H1 (cell line): ENCODE measurements around the gene FGF2. TPM values are rescaled to one million over a fixed set of nuclear protein-coding genes. Genes with fewer than 3 reads are reported as not detected.

Experiments
- CTCF ChIA-PET: fragments of 300-600 bp; sonication (Branson Sonifier 250); formaldehyde crosslinking; loops from one replicate; lab custom pipeline; 2021; ENCODE audit not compliant: partially characterized antibody; lab: Charles Lee
- POLR2A ChIA-PET: fragments of 300-600 bp; sonication (Branson Sonifier 250); formaldehyde crosslinking; loops from one replicate; lab custom pipeline; 2021; ENCODE audit warnings: inconsistent platforms; ENCODE audit not compliant: partially characterized antibody; lab: Charles Lee
- DNase-seq, 2 experiments: peaks; one replicate each; pipeline versions ENCODE4 v3.0.0 to v3.0.0-alpha.2; 2010 to 2022; ENCODE audit warnings: low spot score in 2 of 2, low read depth in 1 of 2, mixed read lengths in 1 of 2
- FAIRE-seq: peaks from 2 replicates; lab custom pipeline; 2011; peaks lifted over from hg19 to GRCh38; lab: Jason Lieb, UNC
- H2AFZ ChIP-seq: 2 replicates; pipeline ENCODE4 v1.8.1; 2012; ENCODE audit warnings: low read length, inconsistent platforms
- H2AK5ac ChIP-seq: 2 replicates; pipeline ENCODE4 v1.6.1; 2013; ENCODE audit warnings: low read depth, low read length
- H2BK120ac ChIP-seq: replicated peaks from 2 replicates; pipeline ENCODE3; 2013; ENCODE audit warnings: low read depth, low read length, inconsistent platforms
- H2BK12ac ChIP-seq: 2 replicates; pipeline ENCODE4 v1.6.1; 2013; ENCODE audit warnings: low read depth, low read length
- H2BK15ac ChIP-seq: 2 replicates; pipeline ENCODE4 v1.6.1; 2013; ENCODE audit warnings: low read length
- H2BK20ac ChIP-seq: 2 replicates; pipeline ENCODE4 v1.6.1; 2013; ENCODE audit warnings: low read length
- H2BK5ac ChIP-seq: 2 replicates; pipeline ENCODE4 v1.6.1; 2013; ENCODE audit warnings: low read depth, low read length
- H3K14ac ChIP-seq: 2 replicates; pipeline ENCODE4 v1.6.1; 2013; ENCODE audit warnings: inconsistent platforms; ENCODE audit not compliant: insufficient read length
- H3K18ac ChIP-seq: 2 replicates; pipeline ENCODE4 v1.6.1; 2013; ENCODE audit warnings: low read length; ENCODE audit errors: extremely low read depth
- H3K23ac ChIP-seq: 2 replicates; pipeline ENCODE4 v1.6.1; 2013; ENCODE audit warnings: inconsistent platforms; ENCODE audit not compliant: insufficient read length
- H3K23me2 ChIP-seq: 2 replicates; pipeline ENCODE4 v1.6.1; 2013; ENCODE audit warnings: low read depth, low read length
- H3K27ac ChIP-seq: 2 replicates; pipeline ENCODE4 v1.6.1; 2011; ENCODE audit warnings: low read depth, low read length, inconsistent platforms
- H3K27me3 ChIP-seq, 4 experiments: replicated peaks in 1 of 4; 1 replicate in 1 of 4; 2 replicates in 3 of 4; pipeline versions ENCODE4 v1.6.1 to v1.8.1; 2011 to 2013; ENCODE audit warnings: low read length in 3 of 4, mild to moderate bottlenecking in 3 of 4, inconsistent platforms in 2 of 4, mixed read lengths in 2 of 4, moderate library complexity in 1 of 4; ENCODE audit not compliant: control insufficient read depth in 3 of 4, insufficient read depth in 3 of 4; ENCODE audit errors: extremely low read depth in 1 of 4
- H3K36me3 ChIP-seq, 4 experiments: 2 replicates each; pipeline versions ENCODE4 v1.6.1 to v1.8.1; 2011 to 2013; ENCODE audit warnings: mild to moderate bottlenecking in 4 of 4, low read length in 3 of 4, moderate library complexity in 2 of 4, control low read depth in 1 of 4, inconsistent platforms in 1 of 4; ENCODE audit not compliant: insufficient read depth in 4 of 4, control insufficient read depth in 2 of 4
- H3K4ac ChIP-seq: replicated peaks from 2 replicates; pipeline ENCODE3; 2013; ENCODE audit warnings: low read length, low read depth, mixed read lengths, inconsistent platforms; ENCODE audit not compliant: insufficient read length
- H3K4me1 ChIP-seq, 4 experiments: replicated peaks in 1 of 4; 1 replicate in 1 of 4; 2 replicates in 3 of 4; pipeline versions ENCODE4 v1.6.1 to v1.8.1; 2011 to 2013; ENCODE audit warnings: low read length in 3 of 4, inconsistent platforms in 2 of 4, mixed read lengths in 1 of 4; ENCODE audit not compliant: insufficient read depth in 4 of 4, control insufficient read depth in 3 of 4
- H3K4me2 ChIP-seq, 2 experiments: 2 replicates each; pipeline versions ENCODE4 v1.6.1 to v1.8.1; 2011 to 2013; ENCODE audit warnings: low read depth in 2 of 2, low read length in 2 of 2, control low read depth in 1 of 2, inconsistent platforms in 1 of 2, mild to moderate bottlenecking in 1 of 2; ENCODE audit not compliant: insufficient read depth in 1 of 2
- H3K4me3 ChIP-seq, 4 experiments: fragments of 200-600, 300-600 bp in 1 of 4; sonication (generic), shearing (Covaris generic), sonication (Bioruptor Twin) in 1 of 4; 2 replicates each; pipeline versions ENCODE4 v1.5.1 to v1.8.1; 2011 to 2016; ENCODE audit warnings: low read length in 4 of 4, low read depth in 3 of 4, control low read depth in 2 of 4, inconsistent platforms in 2 of 4, mild to moderate bottlenecking in 2 of 4, mixed read lengths in 1 of 4, moderate library complexity in 1 of 4; ENCODE audit not compliant: insufficient read depth in 2 of 4; ENCODE audit errors: extremely low read depth in 1 of 4
- H3K56ac ChIP-seq: replicated peaks from 2 replicates; pipeline ENCODE3; 2013; ENCODE audit warnings: low read depth, mild to moderate bottlenecking, mixed read lengths, low read length, inconsistent platforms; ENCODE audit not compliant: insufficient read length
- H3K79me1 ChIP-seq: 2 replicates; pipeline ENCODE4 v1.6.1; 2013; ENCODE audit warnings: low read depth, low read length, control low read depth
- H3K79me2 ChIP-seq, 2 experiments: 2 replicates each; pipeline versions ENCODE4 v1.6.1 to v1.8.1; 2012 to 2013; ENCODE audit warnings: low read length in 2 of 2, mild to moderate bottlenecking in 2 of 2, inconsistent platforms in 1 of 2; ENCODE audit not compliant: insufficient read depth in 2 of 2, control insufficient read depth in 1 of 2
- H3K9ac ChIP-seq, 4 experiments: replicated peaks in 1 of 4; 1 replicate in 1 of 4; 2 replicates in 3 of 4; pipeline versions ENCODE4 v1.6.1 to v1.8.1; 2011 to 2013; ENCODE audit warnings: low read depth in 3 of 4, low read length in 3 of 4, control low read depth in 2 of 4, mild to moderate bottlenecking in 2 of 4, moderate library complexity in 2 of 4, inconsistent platforms in 1 of 4; ENCODE audit errors: extremely low read depth in 1 of 4
- H3K9me3 ChIP-seq, 2 experiments: 2 replicates each; pipeline versions ENCODE4 v1.6.1 to v1.8.1; 2012 to 2013; ENCODE audit warnings: mild to moderate bottlenecking in 2 of 2, moderate library complexity in 2 of 2, control low read depth in 1 of 2, inconsistent platforms in 1 of 2, low read depth in 1 of 2, low read length in 1 of 2, mixed read lengths in 1 of 2; ENCODE audit not compliant: insufficient read depth in 2 of 2
- H4K20me1 ChIP-seq, 2 experiments: replicated peaks in 1 of 2; 2 replicates each; pipeline versions ENCODE3 to v1.8.1; 2011 to 2013; ENCODE audit warnings: inconsistent platforms in 2 of 2, low read length in 2 of 2, mild to moderate bottlenecking in 1 of 2; ENCODE audit not compliant: insufficient read depth in 2 of 2, control insufficient read depth in 1 of 2
- H4K5ac ChIP-seq: 2 replicates; pipeline ENCODE4 v1.6.1; 2013; ENCODE audit warnings: low read length, low read depth, mixed read lengths, inconsistent platforms; ENCODE audit not compliant: insufficient read length
- H4K8ac ChIP-seq: 2 replicates; pipeline ENCODE4 v1.8.0; 2013; ENCODE audit warnings: mild to moderate bottlenecking, moderate library complexity, low read length, inconsistent platforms; ENCODE audit not compliant: insufficient read depth; ENCODE audit errors: extremely low read depth
- H4K91ac ChIP-seq: replicated peaks from 2 replicates; pipeline ENCODE3; 2013; ENCODE audit warnings: low read length, mixed read lengths, inconsistent platforms; ENCODE audit not compliant: insufficient read length
- CHD1 ChIP-seq: IDR thresholded peaks from 2 replicates; pipeline ENCODE4 v1.6.1; 2012; ENCODE audit warnings: low read depth, low read length, improper control_type of control experiment
- HDAC6 ChIP-seq: IDR thresholded peaks from one replicate; pipeline ENCODE4 v1.7.1; 2012; ENCODE audit warnings: low read depth, mild to moderate bottlenecking, inconsistent platforms, low read length, moderate library complexity
- POLR2A ChIP-seq, 2 experiments: IDR thresholded peaks; 1 replicate in 1 of 2; 2 replicates in 1 of 2; pipeline ENCODE4 v1.6.1; 2011; ENCODE audit warnings: low read depth in 2 of 2, low read length in 2 of 2, mild to moderate bottlenecking in 2 of 2; ENCODE audit errors: control extremely low read depth in 1 of 2
- TEAD4 ChIP-seq: IDR thresholded peaks from 2 replicates; pipeline ENCODE4 v1.6.1; 2012; ENCODE audit warnings: low read depth, low read length, inconsistent platforms, mixed read lengths
- WGBS, 2 experiments: shearing (Covaris generic) in 1 of 2; methylation state at CpG; one replicate each; pipeline versions ENCODE4 v1.1.6 to v1.1.7; 2013 to 2015; ENCODE audit warnings: low lambda C conversion rate in 2 of 2, mixed read lengths in 2 of 2, inconsistent platforms in 1 of 2, low coverage in 1 of 2, missing lambda C conversion rate in 1 of 2; ENCODE audit not compliant: insufficient replicate concordance in 2 of 2, insufficient coverage in 1 of 2, insufficient read length in 1 of 2; ENCODE audit errors: extremely low coverage in 1 of 2, missing lambda C conversion rate in 1 of 2; 5-methylcytosine and 5-hydroxymethylcytosine counted together
- polyA plus RNA-seq, 7 experiments: library from polyadenylated mRNA; depleted of rRNA in 3 of 7; stranded (reverse) in 5 of 7; unstranded in 2 of 7; fragments of >200 nt in 5 of 7; fragments of 200-250 nt in 2 of 7; gene quantifications; 1 replicate in 5 of 7; 2 replicates in 1 of 7; 4 replicates in 1 of 7; pipeline versions ENCODE4 v1.2.1 to v1.2.3, GENCODE V29; 2011 to 2013; ENCODE audit warnings: missing spikeins in 2 of 7, mixed read lengths in 2 of 7
- total RNA-seq: library from RNA; stranded (reverse); fragmentation: NEBNext Ultra II Directional; extraction: Animal tissue kit (Norgen Biotek cat#: 25700); gene quantifications from 2 replicates; pipeline ENCODE4 v1.2.1, GENCODE V29; 2021

The FGF2 gene
- total and polyA plus RNA-seq, 2 of the 8 experiments (the other 6 are each of a cell fraction or from before 2014, with no cell fraction given) = 23.4 to 145 TPM

DNA sequence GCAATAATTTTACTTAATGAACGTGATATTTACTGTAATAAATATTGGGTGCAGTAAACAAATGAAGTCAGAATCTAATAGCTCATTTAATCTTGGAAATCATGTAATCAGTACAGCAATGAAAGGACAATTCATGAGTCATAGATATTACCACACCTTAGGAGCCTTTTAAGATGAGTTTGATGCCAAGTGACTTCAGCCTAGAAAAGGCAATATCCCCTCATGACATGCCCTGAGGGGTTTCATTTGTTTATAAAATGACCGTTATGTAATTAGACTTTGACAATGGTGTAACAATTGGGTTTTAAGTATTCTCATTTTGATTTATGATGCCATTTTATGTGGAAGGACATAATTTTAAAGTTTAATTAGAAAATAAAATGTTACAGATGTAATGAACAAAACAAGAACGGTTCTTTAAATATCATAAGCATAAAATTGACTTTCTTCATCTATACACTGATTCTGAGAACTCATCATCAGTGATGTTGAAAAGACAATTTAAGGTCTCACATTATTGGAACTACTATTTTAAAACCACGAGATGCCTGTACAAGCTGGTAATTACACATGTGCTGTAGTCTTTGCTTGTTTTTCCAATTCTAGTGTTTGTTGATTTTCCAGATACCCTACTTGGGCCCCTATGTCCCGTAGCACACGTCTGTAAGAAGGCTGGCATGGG lies 5.0 kb downstream of the FGF2 start:
- Histone ChIP-seq H3K36me3 (peaks cover 0 to 65% (median 8%) of the 10 kb centered on the region in 4 experiments; a peak in 4 of 8 replicates), H2BK12ac (no peak overlapping the region), H3K79me1 (0 out of 2 replicates have a peak, but pooled peaks cover 2% of the 10 kb centered on the region), H3K18ac (no peak overlapping the region)
- WGBS, 2 experiments = 89% methylated on average over 6 of the region's 6 CpGs; no CpG with 5 or more reads in 1 of the 2 experiments
- FAIRE-seq = no peak
- TF ChIP-seq TEAD4 (no peak), POLR2A (IDR thresholded peaks at IDR 0.05; ENCODE audit: control extremely low read depth in 1 of 2, low read depth in 2 of 2, low read length in 2 of 2) (peak; percentile 41 to 58; a peak in 2 of 3 replicates), HDAC6 (no peak), CHD1 (no peak)
- TF ChIP-seq, all 59 proteins: peak for 1
- Histone ChIP-seq H3K23ac (no peak overlapping the region), H2AFZ (no peak overlapping the region), H3K4me1 (peaks cover 5 to 26% (median 21%) of the 10 kb centered on the region in 4 experiments), H3K79me2 (peaks cover 62 to 97% of the 10 kb centered on the region in 2 experiments), H4K20me1 (peaks cover 24 to 25% of the 10 kb centered on the region in 2 experiments), H2AK5ac (no peak overlapping the region), H2BK5ac (no peak overlapping the region), H3K4me3 (peak overlapping the region in 1 of 4 experiments; percentile 79; a peak in 2 of 8 replicates), H4K91ac (no peak overlapping the region), H3K9me3 (no peaks in the 10 kb centered on the region), H2BK20ac (no peak overlapping the region), H3K14ac (no peak overlapping the region), H4K5ac (no peak overlapping the region), H3K23me2 (no peaks in the 10 kb centered on the region), H3K4ac (no peak overlapping the region), H2BK15ac (no peak overlapping the region), H3K56ac (no peak overlapping the region), H3K27me3 (no peaks in the 10 kb centered on the region), H4K8ac (no peak overlapping the region), H2BK120ac (no peak overlapping the region), H3K27ac (no peak overlapping the region), H3K9ac (no peak overlapping the region), H3K4me2 (peak overlapping the region; percentile 38 to 71)
- DNase-seq = no peak
- ChIA-PET POLR2A (interaction anchor here (0.8 to 14.2 kb wide), 17 partner anchors 11 to 122 kb away, joined by 3 to 278 read pairs (median 8); no protein-coding TSS in a partner anchor), CTCF (interaction anchor here (0.9 to 3.2 kb wide), 9 partner anchors 9 to 98 kb away, joined by 3 to 21 read pairs (median 4); no protein-coding TSS in a partner anchor)
